Esophagus squamous epithelium (tissue), 4 donors: ENCODE results near the gene ADAMTS8.

Experiments used
- CTCF ChIP-seq, 6 experiments: fragments of 450-650 bp in 4 of 6; fragments of 200-600 bp in 2 of 6; sonication (generic) in 2 of 6; IDR thresholded peaks; one replicate each; pipeline ENCODE4 v1.5.1; 2016 to 2019; ENCODE audit warnings: antibody characterized with exemption in 6 of 6, mild to moderate bottlenecking in 4 of 6, moderate library complexity in 4 of 6
- POLR2A ChIP-seq, 4 donors: fragments of 450-650 bp; IDR thresholded peaks; one replicate each; pipeline ENCODE4 v1.6.1; 2017; ENCODE audit warnings: antibody characterized with exemption in 4 of 4, mild to moderate bottlenecking in 4 of 4, moderate library complexity in 3 of 4

GRCh38 chr11:130369713-130370112 lies 58.7 kb downstream of the ADAMTS8 start:
- no peak for TF ChIP-seq CTCF (IDR thresholded peaks at IDR 0.05)
- no peak for TF ChIP-seq POLR2A (IDR thresholded peaks at IDR 0.05)
